Measurements from ENCODE around the gene ARID3B. TPM values are rescaled to one million over a fixed set of nuclear protein-coding genes. Genes with fewer than 3 reads are reported as not detected.
A peak's percentile ranks its signal among the peaks of the same experiment; 100 is the strongest.
"Not testable (repeated sequence)": the region's sequence is repeated elsewhere in the genome, so short reads cannot be mapped to it uniquely, and the experiment has no call there.

The ARID3B gene
- total and polyA plus RNA-seq, 3 donors from 2014 or later: 50.3 to 58.1 (median 53.7) TPM

DNA sequence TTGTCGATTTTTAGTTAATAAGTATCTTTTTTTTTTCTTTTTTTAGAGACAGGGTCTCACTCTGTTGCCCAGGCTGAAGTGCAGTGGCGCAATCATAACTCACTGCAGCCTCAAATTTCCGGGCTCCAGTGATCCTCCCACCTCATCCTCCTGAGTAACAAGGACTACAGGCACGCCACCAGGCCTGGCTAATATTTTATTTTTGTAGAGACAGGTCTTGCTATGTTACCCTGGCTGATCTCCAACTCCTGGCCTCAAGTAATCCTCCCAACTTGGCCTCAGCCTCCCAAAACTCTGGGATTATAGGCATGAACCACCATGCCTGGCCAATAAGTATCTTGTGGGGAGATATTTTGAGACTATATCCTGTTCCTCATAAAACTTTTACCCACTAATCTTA lies 29.4 kb upstream of the ARID3B start:
- Histone ChIP-seq H3K27me3 (no peaks in the 10 kb centered on the region), H3K4me3 (no peak overlapping the region), H3K36me3 (ENCODE audit: low read depth, missing control alignments) (no peaks in the 10 kb centered on the region), H3K9me3 (no peaks in the 10 kb centered on the region), H3K4me1 (no peaks in the 10 kb centered on the region), H3K27ac (peak overlapping the region in 1 of 2 donors; percentile 25)
- intact Hi-C loops (cut with DNase I; ENCODE audit: low total_unique reads): no loop called here
- 56 to 73% methylated on average over 4 of the region's 4 CpGs for WGBS, 2 donors
- peak; percentile 16 for DNase-seq
- TF ChIP-seq POLR2A (IDR thresholded peaks at IDR 0.05): no peak
- TF ChIP-seq, protein P1, sequence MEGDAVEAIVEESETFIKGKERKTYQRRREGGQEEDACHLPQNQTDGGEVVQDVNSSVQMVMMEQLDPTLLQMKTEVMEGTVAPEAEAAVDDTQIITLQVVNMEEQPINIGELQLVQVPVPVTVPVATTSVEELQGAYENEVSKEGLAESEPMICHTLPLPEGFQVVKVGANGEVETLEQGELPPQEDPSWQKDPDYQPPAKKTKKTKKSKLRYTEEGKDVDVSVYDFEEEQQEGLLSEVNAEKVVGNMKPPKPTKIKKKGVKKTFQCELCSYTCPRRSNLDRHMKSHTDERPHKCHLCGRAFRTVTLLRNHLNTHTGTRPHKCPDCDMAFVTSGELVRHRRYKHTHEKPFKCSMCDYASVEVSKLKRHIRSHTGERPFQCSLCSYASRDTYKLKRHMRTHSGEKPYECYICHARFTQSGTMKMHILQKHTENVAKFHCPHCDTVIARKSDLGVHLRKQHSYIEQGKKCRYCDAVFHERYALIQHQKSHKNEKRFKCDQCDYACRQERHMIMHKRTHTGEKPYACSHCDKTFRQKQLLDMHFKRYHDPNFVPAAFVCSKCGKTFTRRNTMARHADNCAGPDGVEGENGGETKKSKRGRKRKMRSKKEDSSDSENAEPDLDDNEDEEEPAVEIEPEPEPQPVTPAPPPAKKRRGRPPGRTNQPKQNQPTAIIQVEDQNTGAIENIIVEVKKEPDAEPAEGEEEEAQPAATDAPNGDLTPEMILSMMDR (IDR thresholded peaks at IDR 0.05): no peak

DNA sequence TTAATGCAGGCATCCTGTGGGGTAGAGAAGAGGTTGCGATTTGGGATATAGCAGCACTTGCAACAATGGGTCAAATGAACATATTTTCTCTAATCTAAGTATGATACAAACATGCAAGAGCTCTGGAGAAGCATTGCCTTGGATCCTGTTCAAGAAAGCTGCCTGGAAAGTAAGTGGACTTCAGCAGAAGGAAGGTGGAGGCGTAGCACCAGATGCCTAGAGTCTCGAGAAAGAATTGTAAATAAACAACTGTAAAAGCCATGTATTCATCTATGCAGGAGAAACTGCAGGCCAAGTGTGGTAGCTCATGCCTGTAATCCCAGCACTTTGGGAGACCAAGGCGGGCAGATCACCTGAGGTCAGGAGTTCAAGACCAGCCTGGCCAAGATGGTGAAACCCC lies 27.0 kb upstream of the ARID3B start:
- H3K27ac ChIP-seq; H3K9me3 ChIP-seq; H3K27me3 ChIP-seq; DNase-seq; H3K4me3 ChIP-seq; H3K4me1 ChIP-seq; H3K36me3 ChIP-seq (ENCODE audit: low read depth, missing control alignments); intact Hi-C loops (cut with DNase I; ENCODE audit: low total_unique reads): not testable (repeated sequence)
- WGBS, 2 donors: 75 to 84% methylated on average over 4 of the region's 4 CpGs

DNA sequence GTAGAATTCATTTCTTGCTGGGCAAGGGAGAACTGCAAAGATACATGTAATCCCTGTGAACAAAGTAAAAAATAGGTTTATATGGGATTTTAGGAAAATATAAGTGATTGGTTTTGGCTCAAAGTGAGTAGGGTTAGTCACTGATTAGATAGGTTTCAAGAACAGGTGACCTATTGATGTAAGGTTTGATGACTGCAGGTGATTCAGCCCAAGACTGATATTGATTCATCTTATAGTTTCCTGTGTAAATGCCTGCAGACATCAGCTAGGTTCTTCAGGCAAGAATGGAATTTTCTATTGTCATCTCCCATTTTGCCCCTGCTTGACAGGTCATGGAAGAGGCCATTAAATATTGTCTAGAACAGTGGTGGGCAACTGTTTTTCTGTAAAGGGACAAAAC lies 23.9 kb upstream of the ARID3B start:
- no peak overlapping the region for H3K27ac ChIP-seq
- H3K4me1 ChIP-seq: no peaks in the 10 kb centered on the region
- H3K4me3 ChIP-seq: no peak overlapping the region
- no peaks in the 10 kb centered on the region for H3K9me3 ChIP-seq
- no peaks in the 10 kb centered on the region for H3K27me3 ChIP-seq
- H3K36me3 ChIP-seq (ENCODE audit: low read depth, missing control alignments): no peaks in the 10 kb centered on the region
- intact Hi-C loops (cut with DNase I; ENCODE audit: low total_unique reads): no loop called here
- no peak for TF ChIP-seq POLR2A (IDR thresholded peaks at IDR 0.05)
- TF ChIP-seq, protein P1 (IDR thresholded peaks at IDR 0.05): no peak
- DNase-seq: no peak

DNA sequence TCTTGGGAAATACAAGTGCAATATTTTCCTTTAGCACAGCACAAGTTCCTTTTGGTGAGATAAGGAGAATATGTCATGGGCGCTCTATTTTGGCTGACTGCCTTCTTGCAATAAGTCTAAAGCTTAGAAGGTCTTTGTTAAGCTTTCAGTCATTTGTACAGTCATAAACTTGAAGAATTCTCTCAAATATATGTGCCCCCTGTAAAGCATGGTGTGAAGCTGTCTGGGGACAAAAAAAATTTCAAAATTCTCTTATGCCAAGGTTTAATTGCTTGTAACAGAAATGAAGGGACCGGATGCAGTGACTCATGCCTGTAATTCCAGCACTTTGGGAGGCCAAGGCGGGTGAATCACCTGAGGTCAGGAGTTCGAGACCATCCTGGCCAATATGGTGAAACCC lies 21.7 kb upstream of the ARID3B start:
- H3K4me1 ChIP-seq: no peaks in the 10 kb centered on the region
- no peaks in the 10 kb centered on the region for H3K36me3 ChIP-seq (ENCODE audit: low read depth, missing control alignments)
- no peak overlapping the region for H3K27ac ChIP-seq
- DNase-seq: no peak
- H3K9me3 ChIP-seq: no peaks in the 10 kb centered on the region
- H3K4me3 ChIP-seq: no peak overlapping the region
- no peaks in the 10 kb centered on the region for H3K27me3 ChIP-seq
- intact Hi-C loops (cut with DNase I; ENCODE audit: low total_unique reads): no loop called here
- TF ChIP-seq, protein P1 (IDR thresholded peaks at IDR 0.05): no peak
- TF ChIP-seq POLR2A (IDR thresholded peaks at IDR 0.05): no peak
- WGBS, 2 donors: 84 to 85% methylated on average over 4 of the region's 4 CpGs

DNA sequence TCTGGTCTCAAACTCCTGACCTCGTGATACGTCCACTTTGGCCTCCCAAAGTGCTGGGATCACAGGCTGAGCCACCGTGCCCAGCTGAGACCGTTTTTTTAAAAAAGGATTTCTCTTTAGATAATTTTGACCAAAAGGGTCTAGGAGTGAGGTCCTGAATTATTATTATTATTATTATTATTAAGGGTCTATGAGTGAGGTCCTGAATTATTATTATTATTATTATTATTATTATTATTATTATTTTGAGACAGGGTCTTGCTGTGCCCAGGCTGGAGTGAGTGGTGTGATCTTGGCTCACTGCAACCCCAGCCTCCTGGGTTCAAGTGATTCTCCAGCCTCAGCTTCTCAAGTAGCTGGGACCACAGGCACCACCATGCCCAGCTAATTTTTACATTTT lies 20.6 kb upstream of the ARID3B start:
- H3K9me3 ChIP-seq: no peaks in the 10 kb centered on the region
- no peak overlapping the region for H3K27ac ChIP-seq
- no peaks in the 10 kb centered on the region for H3K36me3 ChIP-seq (ENCODE audit: low read depth, missing control alignments)
- TF ChIP-seq, protein P1 (IDR thresholded peaks at IDR 0.05): no peak
- TF ChIP-seq POLR2A (IDR thresholded peaks at IDR 0.05): no peak
- no peak overlapping the region for H3K4me3 ChIP-seq
- 90 to 95% methylated on average over 4 of the region's 4 CpGs for WGBS, 2 donors
- no peaks in the 10 kb centered on the region for H3K4me1 ChIP-seq
- no peaks in the 10 kb centered on the region for H3K27me3 ChIP-seq
- intact Hi-C loops (cut with DNase I; ENCODE audit: low total_unique reads): no loop called here
- DNase-seq: no peak

Measured in testis (tissue), 3 donors.